HuH-7 (cell line): ENCODE data around the gene SLC26A6.

Experiments
- DNase-seq: peaks from one replicate; pipeline ENCODE4 v3.0.0; 2011; ENCODE audit warnings: low spot score

SLC26A6 gene

GRCh38 chr3:48631516-48632448 lies 3.5 kb downstream of the SLC26A6 start:
- no peak for DNase-seq

- DNase-seq = no peak
Observed at GRCh38 chr3:48630833-48631232, 4.4 kb downstream of the SLC26A6 start.

GRCh38 chr3:48630407-48630806 lies 4.9 kb downstream of the SLC26A6 start:
- no peak for DNase-seq

GRCh38 chr3:48629894-48630293 lies 5.4 kb downstream of the SLC26A6 start:
- DNase-seq = no peak

- no peak for DNase-seq
Observed at GRCh38 chr3:48628277-48629017, 6.8 kb downstream of the SLC26A6 start.

GRCh38 chr3:48625600-48625999 lies 9.7 kb downstream of the SLC26A6 start:
- no peak for DNase-seq

GRCh38 chr3:48624767-48625166 lies 10.5 kb downstream of the SLC26A6 start:
- no peak for DNase-seq

GRCh38 chr3:48623851-48624547 lies 11.3 kb downstream of the SLC26A6 start:
- no peak for DNase-seq

- DNase-seq = no peak
Observed at GRCh38 chr3:48621461-48621869, 13.8 kb downstream of the SLC26A6 start, which contains the start of gene TMEM89. TMEM89 (minus strand) TSS chr3:48621769; CDS start chr3:48621756, 13 bp downstream.

- no peak for DNase-seq
Observed at GRCh38 chr3:48619541-48620524, 15.4 kb downstream of the SLC26A6 start.

- no peak for DNase-seq
Observed at GRCh38 chr3:48617559-48617958, 17.7 kb downstream of the SLC26A6 start.

GRCh38 chr3:48614044-48614443 lies 21.2 kb downstream of the SLC26A6 start:
- DNase-seq = no peak

- DNase-seq = no peak
Observed at GRCh38 chr3:48612309-48612708, 23.0 kb downstream of the SLC26A6 start.

GRCh38 chr3:48609088-48610005 lies 25.9 kb downstream of the SLC26A6 start, which contains the start of gene UQCRC1:
UQCRC1 (minus strand) TSS chr3:48609646; CDS start chr3:48609620, 26 bp downstream.
- DNase-seq = peak; percentile 98

GRCh38 chr3:48607519-48607918 lies 27.7 kb downstream of the SLC26A6 start:
- no peak for DNase-seq

- no peak for DNase-seq
Observed at GRCh38 chr3:48601622-48601994, 33.7 kb downstream of the SLC26A6 start.

- DNase-seq = no peak
Observed at GRCh38 chr3:48600711-48601621, 34.3 kb downstream of the SLC26A6 start.

- no peak for DNase-seq
Observed at GRCh38 chr3:48599509-48600285, 35.6 kb downstream of the SLC26A6 start.
